IMR-90 (cell line): ENCODE measurements around the gene SUSD1. TPM values are rescaled to one million over a fixed set of nuclear protein-coding genes. Genes with fewer than 3 reads are reported as not detected.

Source experiments
- ATAC-seq: fragments of 200-7000 bp; cut with Tn5 transposase; 2 replicates; pipeline ENCODE4 v1.9.1; 2020; ENCODE audit warnings: low read depth, mild to moderate bottlenecking, moderate library complexity
- BruUV-seq: library from RNA; stranded (reverse); fragments of 400-500 nt; replicated peaks from 2 replicates; lab custom pipeline; 2021; lab: Mats Ljungman, UMichigan
- CTCF ChIA-PET: fragments of 300-600 bp; formaldehyde crosslinking; extraction: SDS; loops from one replicate; lab custom pipeline; 2021; ENCODE audit warnings: antibody characterized with exemption; lab: Yijun Ruan, JAX
- POLR2A ChIA-PET: fragments of 300-600 bp; sonication (Branson Sonifier 250); formaldehyde crosslinking; loops from one replicate; lab custom pipeline; 2022; ENCODE audit warnings: antibody characterized with exemption; ENCODE audit not compliant: unreplicated experiment; lab: Charles Lee
- DNase-seq: peaks from one replicate; pipeline ENCODE4 v3.0.0; 2013
- H2AFZ ChIP-seq: replicated peaks from 2 replicates; pipeline ENCODE3; 2013; ENCODE audit warnings: low read length, mild to moderate bottlenecking; ENCODE audit not compliant: poor library complexity
- H2AK5ac ChIP-seq: 2 replicates; pipeline ENCODE4 v1.6.1; 2013; ENCODE audit warnings: low read depth, low read length, inconsistent platforms
- H2AK9ac ChIP-seq: replicated peaks from 2 replicates; pipeline ENCODE3; 2013; ENCODE audit warnings: mild to moderate bottlenecking, low read depth, low read length, moderate library complexity; ENCODE audit not compliant: poor library complexity
- H2BK120ac ChIP-seq: 2 replicates; pipeline ENCODE4 v1.6.1; 2013; ENCODE audit warnings: low read depth, low read length, inconsistent platforms
- H2BK15ac ChIP-seq: 3 replicates; pipeline ENCODE4 v1.6.1; 2013; ENCODE audit warnings: low read depth, low read length, inconsistent platforms
- H2BK20ac ChIP-seq: 2 replicates; pipeline ENCODE4 v1.6.1; 2013; ENCODE audit warnings: low read depth, mild to moderate bottlenecking, inconsistent platforms, low read length, moderate library complexity
- H2BK5ac ChIP-seq: 2 replicates; pipeline ENCODE4 v1.6.1; 2013; ENCODE audit warnings: mild to moderate bottlenecking, low read depth, low read length, inconsistent platforms; ENCODE audit not compliant: poor library complexity, severe bottlenecking
- H3K14ac ChIP-seq: replicated peaks from 2 replicates; pipeline ENCODE4 v1.6.1; 2013; ENCODE audit warnings: low read depth, low read length, inconsistent platforms
- H3K18ac ChIP-seq: 2 replicates; pipeline ENCODE4 v1.6.1; 2013; ENCODE audit warnings: low read depth, low read length, control low read depth
- H3K23ac ChIP-seq: 2 replicates; pipeline ENCODE4 v1.6.1; 2013; ENCODE audit warnings: low read depth, low read length, inconsistent platforms
- H3K27ac ChIP-seq: 2 replicates; pipeline ENCODE4 v1.5.1; 2013; ENCODE audit warnings: mild to moderate bottlenecking, control low read depth, low read length; ENCODE audit not compliant: insufficient read depth
- H3K27me3 ChIP-seq: 2 replicates; pipeline ENCODE4 v1.6.1; 2013; ENCODE audit warnings: low read length; ENCODE audit not compliant: control insufficient read depth, insufficient read depth
- H3K36me3 ChIP-seq: 2 replicates; pipeline ENCODE4 v1.6.1; 2013; ENCODE audit warnings: low read length, mixed read lengths; ENCODE audit not compliant: control insufficient read depth, insufficient read depth
- H3K4ac ChIP-seq: 2 replicates; pipeline ENCODE4 v1.6.1; 2013; ENCODE audit warnings: low read depth, low read length, inconsistent platforms
- H3K4me1 ChIP-seq: 2 replicates; pipeline ENCODE4 v1.6.1; 2013; ENCODE audit warnings: low read length, mixed read lengths; ENCODE audit not compliant: control insufficient read depth, insufficient read depth
- H3K4me2 ChIP-seq: 2 replicates; pipeline ENCODE4 v1.6.1; 2013; ENCODE audit warnings: low read depth, mild to moderate bottlenecking, control low read depth, low read length, moderate library complexity
- H3K4me3 ChIP-seq: 2 replicates; pipeline ENCODE4 v1.5.1; 2013; ENCODE audit warnings: low read depth, mild to moderate bottlenecking, control low read depth, low read length, moderate library complexity; ENCODE audit not compliant: insufficient read depth
- H3K56ac ChIP-seq: 2 replicates; pipeline ENCODE4 v1.6.1; 2013; ENCODE audit warnings: low read length, inconsistent platforms; ENCODE audit not compliant: insufficient read depth; ENCODE audit errors: extremely low read depth
- H3K79me1 ChIP-seq, 2 experiments: 2 replicates each; pipeline ENCODE4 v1.6.1; 2013; ENCODE audit warnings: low read length in 2 of 2, inconsistent platforms in 1 of 2, low read depth in 1 of 2
- H3K9ac ChIP-seq: 2 replicates; pipeline ENCODE4 v1.6.1; 2013; ENCODE audit warnings: low read depth, low read length, control low read depth
- H3K9me1 ChIP-seq: 2 replicates; pipeline ENCODE4 v1.6.1; 2013; ENCODE audit warnings: low read length, inconsistent platforms; ENCODE audit not compliant: insufficient read depth
- H3K9me3 ChIP-seq: 2 replicates; pipeline ENCODE4 v1.6.1; 2013; ENCODE audit warnings: low read length; ENCODE audit not compliant: control insufficient read depth, insufficient read depth
- H4K20me1 ChIP-seq: 2 replicates; pipeline ENCODE4 v1.6.1; 2013; ENCODE audit warnings: low read length, inconsistent platforms; ENCODE audit not compliant: insufficient read depth
- H4K5ac ChIP-seq: 2 replicates; pipeline ENCODE4 v1.6.1; 2013; ENCODE audit warnings: mild to moderate bottlenecking, low read depth, low read length, control low read depth
- H4K8ac ChIP-seq, 2 experiments: 2 replicates each; pipeline ENCODE4 v1.6.1; 2013; ENCODE audit warnings: low read depth in 2 of 2, low read length in 2 of 2, control low read depth in 1 of 2, inconsistent platforms in 1 of 2
- H4K91ac ChIP-seq: 2 replicates; pipeline ENCODE4 v1.6.1; 2013; ENCODE audit warnings: low read depth, low read length, inconsistent platforms; ENCODE audit not compliant: insufficient read depth
- BHLHE40 ChIP-seq: fragments of 150-350 bp; IDR thresholded peaks from 2 replicates; pipeline ENCODE4 v1.6.1; 2016; ENCODE audit warnings: mild to moderate bottlenecking, low read depth, low read length
- CEBPB ChIP-seq: IDR thresholded peaks from 2 replicates; pipeline ENCODE4 v1.6.1; 2012; ENCODE audit warnings: low read depth, low read length, improper control_type of control experiment
- CHD1 ChIP-seq: IDR thresholded peaks from 2 replicates; pipeline ENCODE4 v1.6.1; 2012; ENCODE audit warnings: low read depth, low read length, improper control_type of control experiment
- CTCF ChIP-seq: conservative IDR thresholded peaks from 2 replicates; pipeline ENCODE4 v1.5.1; 2012; ENCODE audit warnings: mild to moderate bottlenecking, low read depth, low read length, improper control_type of control experiment
- ELK1 ChIP-seq: fragments of 150-350 bp; IDR thresholded peaks from 2 replicates; pipeline ENCODE4 v1.6.1; 2016; ENCODE audit warnings: low read depth, mild to moderate bottlenecking, low read length, moderate library complexity, borderline replicate concordance
- FOS ChIP-seq: fragments of 150-350 bp; IDR thresholded peaks from 2 replicates; pipeline ENCODE4 v1.6.1; 2016; ENCODE audit warnings: low read depth, low read length
- MAFK ChIP-seq: IDR thresholded peaks from 2 replicates; pipeline ENCODE4 v1.6.1; 2012; ENCODE audit warnings: low read depth, low read length, improper control_type of control experiment
- MAZ ChIP-seq: IDR thresholded peaks from 2 replicates; pipeline ENCODE4 v1.6.1; 2012; ENCODE audit warnings: low read depth, mild to moderate bottlenecking, low read length, improper control_type of control experiment, moderate library complexity, borderline replicate concordance
- MXI1 ChIP-seq: IDR thresholded peaks from 2 replicates; pipeline ENCODE4 v1.6.1; 2012; ENCODE audit warnings: low read depth, mild to moderate bottlenecking, low read length, moderate library complexity, borderline replicate concordance
- NFE2L2 ChIP-seq: fragments of 150-350 bp; IDR thresholded peaks from 2 replicates; pipeline ENCODE4 v1.6.1; 2016; ENCODE audit warnings: low read depth, mild to moderate bottlenecking, low read length
- POLR2A ChIP-seq: IDR thresholded peaks from 2 replicates; pipeline ENCODE4 v1.6.1; 2012; ENCODE audit warnings: mild to moderate bottlenecking, low read depth, low read length
- RAD21 ChIP-seq: IDR thresholded peaks from 2 replicates; pipeline ENCODE4 v1.6.1; 2012; ENCODE audit warnings: low read length, improper control_type of control experiment
- RCOR1 ChIP-seq: IDR thresholded peaks from 2 replicates; pipeline ENCODE4 v1.6.1; 2012; ENCODE audit warnings: mild to moderate bottlenecking, low read length, improper control_type of control experiment; ENCODE audit not compliant: insufficient replicate concordance
- RFX5 ChIP-seq: IDR thresholded peaks from 2 replicates; pipeline ENCODE4 v1.8.0; 2012; ENCODE audit warnings: low read depth, mild to moderate bottlenecking, low read length, moderate library complexity
- SMC3 ChIP-seq: fragments of 150-350 bp; IDR thresholded peaks from 2 replicates; pipeline ENCODE4 v1.6.1; 2016; ENCODE audit warnings: low read depth, mild to moderate bottlenecking, antibody characterized with exemption, low read length, moderate library complexity
- USF2 ChIP-seq: fragments of 150-350 bp; IDR thresholded peaks from 2 replicates; pipeline ENCODE4 v1.6.1; 2017; ENCODE audit warnings: mild to moderate bottlenecking, antibody characterized with exemption, low read length, low read depth
- WGBS, 2 experiments: methylation state at CpG; one replicate each; pipeline versions ENCODE4 v1.1.5 to v1.1.7; 2013; ENCODE audit warnings: missing lambda C conversion rate in 2 of 2; ENCODE audit not compliant: insufficient read length in 1 of 2; ENCODE audit errors: extremely low coverage in 2 of 2; 5-methylcytosine and 5-hydroxymethylcytosine counted together
- dilution Hi-C: fragments of 300-500 bp; cut with HindIII; formaldehyde crosslinking; loops from one replicate; pipeline ENCODE4 v1.14.3; 2018; ENCODE audit warnings: low sequenced_read_pairs; ENCODE audit not compliant: unreplicated experiment
- in situ Hi-C: fragments of 300-500 bp; cut with MboI; formaldehyde crosslinking; loops from 3 replicates; pipeline ENCODE4 v1.14.3; 2019; ENCODE audit warnings: low sequenced_read_pairs, inconsistent platforms, mixed read lengths
- intact Hi-C: fragments of 100-400 bp; cut with micrococcal nuclease; formaldehyde crosslinking; loops from 2 replicates; pipeline ENCODE4 v1.10.0; 2022
- polyA plus RNA-seq, 3 experiments: library from polyadenylated mRNA; depleted of rRNA; stranded (reverse); fragments of >200 nt; gene quantifications; 2 replicates each; pipeline ENCODE4 v1.2.3, GENCODE V29; 2012; ENCODE audit warnings: low replicate concordance in 1 of 3
- total RNA-seq: library from RNA; depleted of rRNA; stranded (reverse); fragments of >200 nt; gene quantifications from 2 replicates; pipeline ENCODE4 v1.2.3, GENCODE V29; 2012

The SUSD1 gene
- total and polyA plus RNA-seq, 2 of the 4 experiments (the other 2 are of a cell fraction) = 4.0 to 4.7 TPM

GRCh38 chr9:112184946-112185345, 9.8 kb upstream of the SUSD1 start:
- no peaks in the 10 kb centered on the region for H3K9me3 ChIP-seq
- H4K8ac ChIP-seq = no peak overlapping the region
- no peak for ATAC-seq
- TF ChIP-seq CEBPB (no peak), FOS (no peak), MAFK (no peak), MXI1 (no peak), POLR2A (no peak), RCOR1 (no peak), BHLHE40 (no peak), RFX5 (no peak), CTCF (no peak), RAD21 (no peak), USF2 (no peak), CHD1 (no peak), SMC3 (no peak), ELK1 (no peak), MAZ (no peak), NFE2L2 (no peak)
- no peaks in the 10 kb centered on the region for H4K20me1 ChIP-seq
- WGBS, 2 experiments = no CpG with 5 or more reads among the region's 2 CpGs
- POLR2A ChIA-PET = no interaction called here
- no peak overlapping the region for H2BK120ac ChIP-seq
- peaks cover 1% of the 10 kb centered on the region; the same call in 1 of the 2 replicates for H3K4me1 ChIP-seq
- no peak for DNase-seq
- no peak overlapping the region for H2AK5ac ChIP-seq
- H2BK15ac ChIP-seq = no peak overlapping the region
- no peak overlapping the region for H3K4ac ChIP-seq
- H3K27me3 ChIP-seq = no peaks in the 10 kb centered on the region
- no peak overlapping the region for H3K27ac ChIP-seq
- H3K9me1 ChIP-seq = peaks cover 5% of the 10 kb centered on the region; the same call in 1 of the 2 replicates
- H3K36me3 ChIP-seq = no peaks in the 10 kb centered on the region
- no peak overlapping the region for H3K18ac ChIP-seq
- no peak overlapping the region for H2AFZ ChIP-seq
- dilution Hi-C loops = no loop called here
- H3K4me2 ChIP-seq = no peak overlapping the region
- no TSS peak for BruUV-seq
- H2AK9ac ChIP-seq = no peak overlapping the region
- in situ Hi-C loops = no loop called here
- intact Hi-C loops = loop anchor here (10.0 kb wide), 1 partner anchor 80 kb away; no protein-coding TSS in a partner anchor
- no peak overlapping the region for H3K14ac ChIP-seq
- no peak overlapping the region for H3K56ac ChIP-seq
- no peak overlapping the region for H3K23ac ChIP-seq
- H3K4me3 ChIP-seq = no peak overlapping the region
- no peak overlapping the region for H2BK5ac ChIP-seq
- CTCF ChIA-PET = no interaction called here
- no peak overlapping the region for H4K91ac ChIP-seq
- H3K79me1 ChIP-seq = no peaks in the 10 kb centered on the region
- no peak overlapping the region for H4K5ac ChIP-seq
- no peak overlapping the region for H3K9ac ChIP-seq
- no peak overlapping the region for H2BK20ac ChIP-seq
